Measurements from ENCODE around the gene C2orf49.

- TF ChIP-seq EZH2 (IDR thresholded peaks at IDR 0.05; ENCODE audit: borderline replicate concordance) (no peak), CTCF (IDR thresholded peaks at IDR 0.05; ENCODE audit: poor library complexity) (no peak)
Observed at GRCh38 chr2:105371156-105371555, 33.8 kb downstream of the C2orf49 start.

Data from hepatocyte (in vitro differentiated cells).